ENCODE data around the gene INSL3. TPM values are rescaled to one million over a fixed set of nuclear protein-coding genes. Genes with fewer than 3 reads are reported as not detected.

The INSL3 gene
- polyA plus RNA-seq, 1 of the 3 experiments (the other 2 are of a cell fraction): 0.21 TPM

DNA sequence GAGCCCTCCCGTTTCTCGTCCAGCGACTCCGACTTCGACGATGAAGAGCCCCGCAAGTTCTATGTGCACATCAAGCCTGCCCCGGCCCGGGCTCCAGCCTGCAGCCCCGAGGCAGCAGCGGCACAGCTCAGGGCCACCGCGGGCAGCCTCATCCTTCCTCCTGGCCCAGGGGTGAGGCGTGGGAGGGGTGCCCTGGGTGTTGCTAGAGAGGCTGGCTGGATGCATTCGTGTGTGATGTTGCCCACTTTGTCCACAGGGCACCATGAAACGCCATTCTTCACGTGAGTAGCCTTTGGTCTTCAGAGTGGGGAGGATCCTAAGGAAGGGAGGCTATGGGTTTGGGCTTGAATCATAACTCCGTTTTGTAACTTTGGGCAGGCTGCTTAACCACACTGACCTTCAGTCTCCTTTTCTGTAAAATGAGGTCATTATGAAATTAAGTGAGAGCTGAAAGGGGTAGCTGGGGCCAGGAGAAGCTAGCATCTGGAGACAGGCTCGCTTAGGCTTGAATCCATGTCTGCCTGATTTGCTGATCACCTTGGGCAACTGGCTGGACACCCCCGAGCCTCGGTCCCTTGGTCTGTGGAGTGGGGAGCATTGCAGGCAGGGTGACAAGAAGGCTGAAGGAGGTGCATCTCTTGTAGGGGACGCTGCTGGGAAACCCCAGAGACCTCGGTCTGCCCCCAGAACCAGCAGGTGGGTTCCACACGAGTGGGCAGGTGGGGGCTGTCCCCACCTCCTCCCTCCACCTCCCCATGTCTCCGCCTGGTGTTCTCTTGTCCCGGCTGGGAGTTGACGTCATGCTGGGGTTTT is 45.1 kb downstream of the INSL3 start:
- Histone ChIP-seq H3K9me3 (no peaks in the 10 kb centered on the region), H3K4me3 (ENCODE audit: low read depth in 2 of 2, low read length in 1 of 2) (no peak overlapping the region), H4K20me1 (ENCODE audit: insufficient read depth) (no peaks in the 10 kb centered on the region), H3K9me2 (no peaks in the 10 kb centered on the region), H3K36me3 (replicated peaks in 1 of 2; ENCODE audit: control insufficient read depth in 1 of 2, insufficient read depth in 2 of 2, low read length in 1 of 2) (no peaks in the 10 kb centered on the region), H2AFZ (ENCODE audit: low read depth) (no peak overlapping the region), H3K9ac (no peak overlapping the region), H3K27ac (ENCODE audit: low read depth in 2 of 2, low read length in 1 of 2) (no peak overlapping the region), H3K79me2 (ENCODE audit: insufficient read depth) (no peaks in the 10 kb centered on the region), H3K4me2 (no peak overlapping the region), H3K27me3 (ENCODE audit: insufficient read depth) (no peaks in the 10 kb centered on the region), H3K4me1 (ENCODE audit: control insufficient read depth in 1 of 2, insufficient read depth in 2 of 2, low read depth in 1 of 2, low read length in 1 of 2) (no peaks in the 10 kb centered on the region), H3F3A (replicated peaks; ENCODE audit: insufficient read depth) (no peaks in the 10 kb centered on the region)
- CTCF ChIA-PET: interaction anchor here (0.6 to 3.6 kb wide), 9 partner anchors 8 to 79 kb away, joined by 3 to 24 read pairs (median 5); no protein-coding TSS in a partner anchor
- TF ChIP-seq ELF1 (IDR thresholded peaks at IDR 0.05) (no peak), FOXM1 (IDR thresholded peaks at IDR 0.05; ENCODE audit: low read depth) (no peak), RFX5 (IDR thresholded peaks at IDR 0.05; ENCODE audit: low read length) (no peak), RXRA (IDR thresholded peaks at IDR 0.05; ENCODE audit: borderline replicate concordance, low read depth) (no peak), SMC3 (IDR thresholded peaks at IDR 0.05; ENCODE audit: low read depth, low read length) (no peak), TEAD4 (IDR thresholded peaks at IDR 0.05; ENCODE audit: borderline replicate concordance, insufficient read depth) (no peak), TCF12 (IDR thresholded peaks at IDR 0.05) (no peak), CHD2 (IDR thresholded peaks at IDR 0.05; ENCODE audit: low read length, partially characterized antibody) (no peak), POLR2AphosphoS5 (IDR thresholded peaks at IDR 0.05; ENCODE audit: low read depth, low read length) (no peak), RAD21 (IDR thresholded peaks at IDR 0.05; ENCODE audit: low read length) (no peak)
- TF ChIP-seq, protein P1, sequence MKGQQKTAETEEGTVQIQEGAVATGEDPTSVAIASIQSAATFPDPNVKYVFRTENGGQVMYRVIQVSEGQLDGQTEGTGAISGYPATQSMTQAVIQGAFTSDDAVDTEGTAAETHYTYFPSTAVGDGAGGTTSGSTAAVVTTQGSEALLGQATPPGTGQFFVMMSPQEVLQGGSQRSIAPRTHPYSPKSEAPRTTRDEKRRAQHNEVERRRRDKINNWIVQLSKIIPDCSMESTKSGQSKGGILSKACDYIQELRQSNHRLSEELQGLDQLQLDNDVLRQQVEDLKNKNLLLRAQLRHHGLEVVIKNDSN (IDR thresholded peaks at IDR 0.05; ENCODE audit: borderline replicate concordance, low read depth): no peak
- TF ChIP-seq, protein P2, sequence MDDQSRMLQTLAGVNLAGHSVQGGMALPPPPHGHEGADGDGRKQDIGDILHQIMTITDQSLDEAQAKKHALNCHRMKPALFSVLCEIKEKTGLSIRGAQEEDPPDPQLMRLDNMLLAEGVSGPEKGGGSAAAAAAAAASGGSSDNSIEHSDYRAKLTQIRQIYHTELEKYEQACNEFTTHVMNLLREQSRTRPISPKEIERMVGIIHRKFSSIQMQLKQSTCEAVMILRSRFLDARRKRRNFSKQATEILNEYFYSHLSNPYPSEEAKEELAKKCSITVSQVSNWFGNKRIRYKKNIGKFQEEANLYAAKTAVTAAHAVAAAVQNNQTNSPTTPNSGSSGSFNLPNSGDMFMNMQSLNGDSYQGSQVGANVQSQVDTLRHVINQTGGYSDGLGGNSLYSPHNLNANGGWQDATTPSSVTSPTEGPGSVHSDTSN (IDR thresholded peaks at IDR 0.05): no peak
- TF ChIP-seq, protein P3, sequence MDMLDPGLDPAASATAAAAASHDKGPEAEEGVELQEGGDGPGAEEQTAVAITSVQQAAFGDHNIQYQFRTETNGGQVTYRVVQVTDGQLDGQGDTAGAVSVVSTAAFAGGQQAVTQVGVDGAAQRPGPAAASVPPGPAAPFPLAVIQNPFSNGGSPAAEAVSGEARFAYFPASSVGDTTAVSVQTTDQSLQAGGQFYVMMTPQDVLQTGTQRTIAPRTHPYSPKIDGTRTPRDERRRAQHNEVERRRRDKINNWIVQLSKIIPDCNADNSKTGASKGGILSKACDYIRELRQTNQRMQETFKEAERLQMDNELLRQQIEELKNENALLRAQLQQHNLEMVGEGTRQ (IDR thresholded peaks at IDR 0.05; ENCODE audit: borderline replicate concordance, low read depth, low read length): no peak
- TF ChIP-seq, protein P4, sequence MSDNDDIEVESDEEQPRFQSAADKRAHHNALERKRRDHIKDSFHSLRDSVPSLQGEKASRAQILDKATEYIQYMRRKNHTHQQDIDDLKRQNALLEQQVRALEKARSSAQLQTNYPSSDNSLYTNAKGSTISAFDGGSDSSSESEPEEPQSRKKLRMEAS (IDR thresholded peaks at IDR 0.05; ENCODE audit: low read depth): no peak
- TF ChIP-seq, protein P5, sequence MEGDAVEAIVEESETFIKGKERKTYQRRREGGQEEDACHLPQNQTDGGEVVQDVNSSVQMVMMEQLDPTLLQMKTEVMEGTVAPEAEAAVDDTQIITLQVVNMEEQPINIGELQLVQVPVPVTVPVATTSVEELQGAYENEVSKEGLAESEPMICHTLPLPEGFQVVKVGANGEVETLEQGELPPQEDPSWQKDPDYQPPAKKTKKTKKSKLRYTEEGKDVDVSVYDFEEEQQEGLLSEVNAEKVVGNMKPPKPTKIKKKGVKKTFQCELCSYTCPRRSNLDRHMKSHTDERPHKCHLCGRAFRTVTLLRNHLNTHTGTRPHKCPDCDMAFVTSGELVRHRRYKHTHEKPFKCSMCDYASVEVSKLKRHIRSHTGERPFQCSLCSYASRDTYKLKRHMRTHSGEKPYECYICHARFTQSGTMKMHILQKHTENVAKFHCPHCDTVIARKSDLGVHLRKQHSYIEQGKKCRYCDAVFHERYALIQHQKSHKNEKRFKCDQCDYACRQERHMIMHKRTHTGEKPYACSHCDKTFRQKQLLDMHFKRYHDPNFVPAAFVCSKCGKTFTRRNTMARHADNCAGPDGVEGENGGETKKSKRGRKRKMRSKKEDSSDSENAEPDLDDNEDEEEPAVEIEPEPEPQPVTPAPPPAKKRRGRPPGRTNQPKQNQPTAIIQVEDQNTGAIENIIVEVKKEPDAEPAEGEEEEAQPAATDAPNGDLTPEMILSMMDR (IDR thresholded peaks at IDR 0.05): no peak
- TF ChIP-seq, protein P6, sequence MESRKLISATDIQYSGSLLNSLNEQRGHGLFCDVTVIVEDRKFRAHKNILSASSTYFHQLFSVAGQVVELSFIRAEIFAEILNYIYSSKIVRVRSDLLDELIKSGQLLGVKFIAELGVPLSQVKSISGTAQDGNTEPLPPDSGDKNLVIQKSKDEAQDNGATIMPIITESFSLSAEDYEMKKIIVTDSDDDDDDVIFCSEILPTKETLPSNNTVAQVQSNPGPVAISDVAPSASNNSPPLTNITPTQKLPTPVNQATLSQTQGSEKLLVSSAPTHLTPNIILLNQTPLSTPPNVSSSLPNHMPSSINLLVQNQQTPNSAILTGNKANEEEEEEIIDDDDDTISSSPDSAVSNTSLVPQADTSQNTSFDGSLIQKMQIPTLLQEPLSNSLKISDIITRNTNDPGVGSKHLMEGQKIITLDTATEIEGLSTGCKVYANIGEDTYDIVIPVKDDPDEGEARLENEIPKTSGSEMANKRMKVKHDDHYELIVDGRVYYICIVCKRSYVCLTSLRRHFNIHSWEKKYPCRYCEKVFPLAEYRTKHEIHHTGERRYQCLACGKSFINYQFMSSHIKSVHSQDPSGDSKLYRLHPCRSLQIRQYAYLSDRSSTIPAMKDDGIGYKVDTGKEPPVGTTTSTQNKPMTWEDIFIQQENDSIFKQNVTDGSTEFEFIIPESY (IDR thresholded peaks at IDR 0.05; ENCODE audit: borderline replicate concordance, low read depth): no peak
- POLR2A ChIA-PET: no interaction called here
- 57% methylated on average over 12 of the region's 27 CpGs for WGBS (ENCODE audit: low lambda C conversion rate)
- DNase-seq: no peak

Data from SK-N-SH (cell line).